ENCODE data around the gene SUFU. TPM values are rescaled to one million over a fixed set of nuclear protein-coding genes. Genes with fewer than 3 reads are reported as not detected.
A peak's percentile ranks its signal among the peaks of the same experiment; 100 is the strongest.

Gene SUFU
- polyA plus RNA-seq, 3 donors, result 27.3 to 30.3 (median 28.2) TPM

DNA sequence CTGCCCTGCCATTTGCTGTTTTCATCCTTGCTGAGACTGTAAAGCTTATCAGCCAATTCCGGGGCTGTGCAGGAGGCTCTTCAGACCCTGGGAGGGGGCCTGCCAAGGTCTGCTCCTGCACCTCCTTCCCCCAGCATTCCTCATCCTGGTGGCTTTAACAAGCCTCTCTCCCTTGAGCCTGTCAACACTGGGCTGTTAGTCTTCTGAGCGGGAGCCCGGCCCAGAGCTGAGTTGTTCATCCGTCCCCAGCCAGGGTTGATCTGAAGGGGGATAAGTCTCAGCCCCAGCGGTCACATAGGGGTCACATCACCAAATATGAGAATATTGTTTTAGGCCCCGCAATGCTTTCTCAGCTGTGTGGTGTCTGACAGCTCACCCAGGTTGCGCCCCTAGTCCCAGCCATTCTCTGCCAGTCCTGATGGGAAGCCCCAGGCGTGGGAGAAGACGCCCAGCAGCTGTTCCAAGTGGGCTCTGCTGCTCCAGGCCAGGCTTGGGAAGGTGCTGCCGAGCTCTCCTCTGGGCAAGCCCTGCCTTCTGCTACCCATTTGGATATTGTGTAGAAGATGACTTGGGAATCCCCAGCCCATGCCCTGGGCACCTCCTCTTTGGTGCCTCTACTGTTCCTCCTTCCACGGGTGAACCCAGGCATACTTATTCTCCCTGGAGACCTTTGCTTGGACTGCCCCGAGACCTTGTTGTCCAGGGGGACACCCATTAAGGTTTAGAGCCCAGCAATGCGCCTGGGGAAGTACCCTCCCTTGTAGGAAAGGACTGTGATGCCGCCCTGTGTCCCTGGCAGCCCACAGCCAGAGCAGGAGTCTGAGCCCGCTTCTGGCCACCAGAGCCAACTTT, 117.0 kb downstream of the SUFU start:
- DNase-seq (ENCODE audit: extremely low read depth in 1 of 11, low read depth in 9 of 11, low spot score in 4 of 11), result no peak

GRCh38 chr10:102621443-102622325, 117.9 kb downstream of the SUFU start:
- DNase-seq (ENCODE audit: extremely low read depth in 1 of 11, low read depth in 9 of 11, low spot score in 4 of 11), result no peak

- no peak for DNase-seq (ENCODE audit: extremely low read depth in 1 of 11, low read depth in 9 of 11, low spot score in 4 of 11)
Measured at GRCh38 chr10:102624094-102624493, 120.3 kb downstream of the SUFU start.

GRCh38 chr10:102624751-102625645, 121.2 kb downstream of the SUFU start:
- DNase-seq (ENCODE audit: extremely low read depth in 1 of 11, low read depth in 9 of 11, low spot score in 4 of 11), result no peak

DNA sequence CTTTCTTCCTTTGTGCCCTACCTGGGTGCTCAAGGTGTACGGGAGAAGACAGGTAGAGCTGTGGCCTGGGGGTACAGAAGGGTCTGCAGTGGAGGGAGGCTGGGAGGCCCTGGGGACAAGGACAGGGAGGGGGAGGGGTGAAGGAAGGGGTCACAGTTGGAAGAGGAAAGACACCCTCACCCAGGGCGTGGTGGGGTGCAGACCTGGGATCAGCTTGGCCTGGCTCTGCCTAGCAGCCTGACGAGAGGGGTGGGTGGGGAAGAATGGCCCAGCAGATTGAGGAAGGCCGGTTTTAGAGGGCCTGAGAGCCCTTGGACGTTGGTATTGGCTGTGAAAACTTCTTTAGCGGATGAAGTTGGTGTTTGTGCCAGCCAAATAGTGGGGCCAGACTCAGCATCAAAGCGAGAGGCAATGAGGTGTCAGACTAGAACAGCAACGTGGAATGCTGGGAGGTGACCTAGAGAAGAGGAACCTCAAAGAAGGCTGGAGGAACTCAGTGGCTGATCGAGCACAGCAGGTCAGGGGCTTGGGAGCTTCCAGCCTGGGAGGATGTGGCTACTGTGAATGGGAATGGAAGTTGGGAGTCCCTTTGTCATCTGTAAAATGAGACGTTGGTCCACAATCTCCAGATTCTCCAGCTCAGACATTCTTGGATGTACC, 122.4 kb downstream of the SUFU start:
- DNase-seq (ENCODE audit: extremely low read depth in 1 of 11, low read depth in 9 of 11, low spot score in 4 of 11), result no peak

DNA sequence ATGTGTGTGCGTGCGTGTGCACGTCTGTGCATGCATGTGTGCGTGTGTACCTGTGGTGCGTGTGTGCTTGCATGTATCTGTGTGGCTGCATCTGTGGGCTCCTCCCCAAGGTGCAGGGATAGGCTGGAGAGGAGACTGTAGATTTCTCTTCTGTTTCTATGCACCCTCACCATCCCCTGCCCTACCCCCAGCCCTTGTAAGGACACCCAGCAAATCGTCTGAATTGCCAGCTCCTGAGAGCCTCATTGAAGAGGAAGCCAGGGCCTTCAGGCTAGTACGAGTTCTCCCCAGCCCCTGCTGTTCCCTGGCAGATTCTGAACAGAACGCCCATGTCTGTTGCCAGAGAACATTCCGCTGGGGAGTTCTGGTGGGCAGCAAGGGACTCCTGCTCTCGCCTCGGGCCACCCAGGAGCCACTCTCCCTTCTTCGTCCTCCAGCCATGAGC, 123.5 kb downstream of the SUFU start:
- DNase-seq (ENCODE audit: extremely low read depth in 1 of 11, low read depth in 9 of 11, low spot score in 4 of 11), result no peak

- no peak for DNase-seq (ENCODE audit: extremely low read depth in 1 of 11, low read depth in 9 of 11, low spot score in 4 of 11)
Measured at GRCh38 chr10:102627736-102628293, 124.0 kb downstream of the SUFU start.

DNA sequence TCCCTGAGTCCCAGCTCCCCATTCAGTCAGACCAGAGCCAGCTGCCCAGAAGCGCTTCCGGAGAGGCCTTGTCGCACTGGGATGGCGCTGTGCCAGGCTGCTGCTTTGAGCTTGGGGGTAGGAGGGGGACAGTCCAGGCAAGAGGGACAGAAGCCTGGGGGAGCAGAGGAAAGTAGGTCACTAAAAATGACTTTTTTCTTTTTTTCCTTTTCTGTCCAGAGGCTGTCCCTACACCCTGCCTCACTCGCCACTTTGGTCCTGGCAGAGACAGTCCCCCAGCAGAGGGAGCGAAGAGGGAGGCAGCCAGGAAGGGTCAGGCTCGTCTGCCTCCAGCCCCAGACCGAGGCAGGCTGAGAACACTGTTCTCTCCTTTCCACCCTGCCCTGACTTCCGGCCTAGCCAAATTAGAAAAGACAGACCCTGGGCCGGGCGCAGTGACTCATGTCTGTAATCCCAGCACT, 124.7 kb downstream of the SUFU start:
- no peak for DNase-seq (ENCODE audit: extremely low read depth in 1 of 11, low read depth in 9 of 11, low spot score in 4 of 11)

- peak in 7 of 11 donors; percentile 46 to 83 (median 64) for DNase-seq (ENCODE audit: extremely low read depth in 1 of 11, low read depth in 9 of 11, low spot score in 4 of 11)
Measured at GRCh38 chr10:102629661-102630614, 126.2 kb downstream of the SUFU start.

DNA sequence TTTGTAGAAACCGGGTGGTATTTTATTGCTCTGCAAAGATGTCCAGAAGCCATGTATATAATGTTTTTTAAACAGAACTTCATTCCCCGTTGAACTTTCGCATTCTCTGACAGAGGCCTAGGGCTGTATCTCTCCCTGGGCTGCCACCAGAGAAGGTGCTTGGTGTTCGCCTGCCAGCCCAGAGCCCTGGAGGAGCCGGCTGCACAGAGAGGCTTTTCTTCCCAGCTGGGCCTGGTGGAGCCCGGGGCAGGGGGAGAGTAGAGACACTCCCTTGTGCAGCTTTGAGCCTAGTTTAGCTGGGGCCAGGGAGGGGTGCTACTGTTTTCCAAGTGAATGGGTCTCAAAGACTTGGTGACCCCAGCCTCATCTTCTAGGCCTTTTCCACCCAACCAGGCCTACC, 126.9 kb downstream of the SUFU start:
- DNase-seq (ENCODE audit: extremely low read depth in 1 of 11, low read depth in 9 of 11, low spot score in 4 of 11), result no peak

DNA sequence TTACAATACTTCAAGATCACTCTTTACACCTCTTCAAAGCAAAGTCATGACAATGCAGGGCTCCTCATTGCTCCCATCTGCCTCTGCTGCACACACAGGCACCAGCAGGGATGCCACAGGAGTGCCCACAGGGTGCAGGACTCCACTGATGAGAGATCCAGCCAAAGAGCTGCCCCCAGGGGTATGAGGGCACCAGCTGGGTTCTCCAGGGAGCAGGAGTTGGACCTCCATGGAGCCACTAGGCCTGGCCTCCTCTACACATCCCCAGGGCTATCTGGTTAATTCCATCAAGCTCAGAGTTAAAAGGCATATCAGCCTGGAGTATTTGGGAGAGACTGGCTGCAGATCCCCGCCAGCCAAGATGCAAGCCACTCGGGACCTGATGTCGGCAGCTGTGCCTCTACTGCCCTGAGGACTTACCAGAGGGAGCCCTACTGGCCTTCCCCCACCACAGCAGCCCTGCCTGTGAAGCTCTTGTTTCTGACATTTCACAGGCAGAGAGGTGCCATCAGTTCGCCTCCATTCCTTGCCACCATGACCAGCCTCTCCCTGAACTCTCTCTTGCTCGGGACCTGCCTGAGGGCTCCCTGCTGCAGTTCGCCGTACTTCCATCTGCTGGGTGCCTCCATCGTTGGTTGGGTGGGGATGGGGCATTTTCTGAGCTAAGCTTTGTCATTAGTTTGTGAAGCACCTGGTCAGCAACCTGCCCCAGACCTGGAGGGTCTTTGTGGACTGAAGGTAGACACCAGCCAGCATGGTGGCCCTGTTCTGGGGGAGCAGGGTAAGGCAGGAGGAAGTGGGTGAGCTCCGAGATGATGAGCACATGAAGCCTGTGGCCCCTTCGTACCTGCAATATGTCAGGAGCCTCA, 128.0 kb downstream of the SUFU start:
- DNase-seq (ENCODE audit: extremely low read depth in 1 of 11, low read depth in 9 of 11, low spot score in 4 of 11), result no peak

DNA sequence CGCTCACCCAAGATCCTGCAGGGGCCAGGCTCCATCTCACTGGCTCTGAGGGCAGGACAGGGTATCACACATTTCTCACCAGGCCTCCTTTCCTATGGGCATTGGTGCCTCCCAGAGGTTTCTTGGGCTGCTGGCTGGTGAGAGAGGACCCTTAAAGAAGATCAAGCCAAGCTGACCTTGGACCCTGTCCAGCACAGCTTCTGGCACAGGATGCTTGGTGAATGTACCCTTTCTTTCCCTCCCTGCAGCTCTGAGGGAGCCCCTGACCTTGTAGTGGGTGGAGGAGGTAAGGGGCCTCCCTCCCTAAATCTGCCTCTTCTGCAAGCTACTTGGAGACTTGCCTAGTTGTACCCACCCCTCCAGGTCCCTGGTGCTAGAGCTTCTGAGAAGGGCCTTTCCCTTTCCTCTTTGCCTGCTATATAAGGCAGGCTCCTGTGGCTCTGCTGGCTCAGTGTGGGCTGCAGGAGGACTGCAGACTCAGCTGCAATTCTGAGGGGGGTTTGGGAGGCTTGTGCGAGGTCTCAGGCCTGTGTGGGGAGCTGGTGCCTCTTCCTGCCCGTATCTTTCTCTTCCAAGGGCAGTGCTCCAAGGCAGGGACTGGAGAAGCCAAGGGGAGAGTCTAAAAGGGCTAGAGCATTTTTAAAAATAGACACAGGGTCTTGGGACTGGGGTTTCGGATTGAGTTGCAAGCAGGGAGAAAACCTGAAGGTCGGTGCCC, 128.8 kb downstream of the SUFU start:
- no peak for DNase-seq (ENCODE audit: extremely low read depth in 1 of 11, low read depth in 9 of 11, low spot score in 4 of 11)

DNA sequence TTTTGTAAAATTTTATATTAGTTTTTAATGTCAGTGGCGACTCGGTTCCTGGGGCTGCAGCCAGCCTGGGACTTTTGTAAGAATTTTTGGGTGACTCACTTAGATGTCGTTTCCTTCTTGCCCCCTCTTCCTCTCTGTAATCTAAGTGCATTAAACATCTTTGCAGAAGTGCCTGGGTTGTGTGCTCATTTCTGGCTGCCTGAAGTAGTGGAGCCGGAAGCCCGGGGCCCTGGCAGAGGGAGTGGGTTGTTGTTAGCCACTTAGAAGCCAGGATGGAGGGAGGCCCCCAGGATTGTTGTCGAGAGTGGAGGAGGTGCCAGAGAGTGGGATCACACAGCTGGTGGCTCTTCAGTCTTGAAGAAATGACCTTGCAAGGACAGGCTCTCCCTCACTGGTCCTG, 129.5 kb downstream of the SUFU start:
- DNase-seq (ENCODE audit: extremely low read depth in 1 of 11, low read depth in 9 of 11, low spot score in 4 of 11), result no peak

DNA sequence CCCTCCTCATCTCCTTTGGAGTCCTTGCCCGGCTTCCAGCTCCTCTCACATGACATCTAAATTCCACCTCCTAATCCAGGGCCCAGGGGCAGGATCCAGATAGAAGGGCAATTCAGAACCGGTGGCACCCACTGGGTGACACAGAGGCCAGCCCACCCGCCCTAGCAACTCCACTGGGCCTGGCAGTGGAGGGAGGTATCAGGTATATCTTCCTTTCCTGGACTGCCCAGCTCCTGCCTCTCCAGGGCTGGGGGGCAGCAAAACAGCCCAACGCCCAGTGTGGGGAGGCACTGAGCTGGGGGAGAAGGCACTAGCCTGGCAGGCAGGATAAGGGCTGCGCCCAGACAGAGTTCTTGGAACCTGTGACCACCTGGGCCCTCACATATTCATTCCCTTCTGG, 130.1 kb downstream of the SUFU start:
- DNase-seq (ENCODE audit: extremely low read depth in 1 of 11, low read depth in 9 of 11, low spot score in 4 of 11), result no peak

GRCh38 chr10:102634686-102635085, 130.9 kb downstream of the SUFU start:
- no peak for DNase-seq (ENCODE audit: extremely low read depth in 1 of 11, low read depth in 9 of 11, low spot score in 4 of 11)

- DNase-seq (ENCODE audit: extremely low read depth in 1 of 11, low read depth in 9 of 11, low spot score in 4 of 11), result no peak
Measured at GRCh38 chr10:102635377-102635776, 131.6 kb downstream of the SUFU start.
